Measurements from ENCODE around the gene AIF1.

AIF1 gene

GRCh38 chr6:31586599-31587281, 28.3 kb upstream of the AIF1 start:
- WGBS, 2 donors (ENCODE audit: extremely low coverage in 2 of 2, insufficient read length in 2 of 2, insufficient replicate concordance in 1 of 2): no CpG with 5 or more reads among the region's 9 CpGs
- Histone ChIP-seq H3K14ac (ENCODE audit: low read length) (no peak overlapping the region), H2BK12ac (ENCODE audit: low read length) (no peak overlapping the region), H3K23ac (ENCODE audit: low read depth, low read length, poor library complexity) (peak overlapping the region; percentile 29), H2BK120ac (ENCODE audit: low read depth, low read length) (no peak overlapping the region), H3K9me3 (replicated peaks in 1 of 2; ENCODE audit: control insufficient read depth in 2 of 2, insufficient read depth in 1 of 2, low read depth in 1 of 2, low read length in 2 of 2) (no peaks in the 10 kb centered on the region), H3K4me2 (ENCODE audit: insufficient read depth, low read length, poor library complexity, severe bottlenecking) (no peak overlapping the region), H2BK15ac (ENCODE audit: low read length) (peak overlapping the region; percentile 20), H3K36me3 (replicated peaks in 1 of 2; ENCODE audit: control insufficient read depth in 2 of 2, insufficient read depth in 2 of 2, low read length in 2 of 2) (no peaks in the 10 kb centered on the region), H2AFZ (ENCODE audit: low read length) (no peak overlapping the region), H3K4me3 (ENCODE audit: low read length in 2 of 2) (no peak overlapping the region), H3K27me3 (ENCODE audit: control insufficient read depth in 3 of 3, insufficient read depth in 3 of 3, low read depth in 1 of 3, low read length in 3 of 3) (peaks cover 0 to 16% (median 4%) of the 10 kb centered on the region in 3 experiments), H3K4ac (ENCODE audit: low read length) (no peak overlapping the region), H2BK5ac (ENCODE audit: low read length) (no peak overlapping the region), H4K91ac (ENCODE audit: low read depth, low read length, poor library complexity) (no peak overlapping the region), H3K18ac (ENCODE audit: low read length) (no peak overlapping the region), H3K79me1 (ENCODE audit: low read depth, low read length) (no peaks in the 10 kb centered on the region), H3K9ac (ENCODE audit: low read depth, low read length, poor library complexity) (no peak overlapping the region), H4K8ac (ENCODE audit: low read depth, low read length) (no peak overlapping the region), H2AK5ac (ENCODE audit: low read depth, low read length) (no peak overlapping the region), H3K4me1 (ENCODE audit: control insufficient read depth in 2 of 2, insufficient read depth in 1 of 2, low read depth in 1 of 2, low read length in 2 of 2) (peaks cover 2 to 4% of the 10 kb centered on the region in 2 donors), H3K27ac (replicated peaks; ENCODE audit: low read length) (no peak overlapping the region)
- DNase-seq (ENCODE audit: low spot score): no peak

- Histone ChIP-seq H2BK12ac (ENCODE audit: low read length) (no peak overlapping the region), H2AK5ac (ENCODE audit: low read depth, low read length) (peak overlapping the region; percentile 70), H4K8ac (ENCODE audit: low read depth, low read length) (peak overlapping the region; percentile 43), H3K79me1 (ENCODE audit: low read depth, low read length) (no peaks in the 10 kb centered on the region), H2BK120ac (ENCODE audit: low read depth, low read length) (no peak overlapping the region), H2AFZ (ENCODE audit: low read length) (peak overlapping the region; percentile 82), H3K4me2 (ENCODE audit: insufficient read depth, low read length, poor library complexity, severe bottlenecking) (no peak overlapping the region), H2BK15ac (ENCODE audit: low read length) (peak overlapping the region; percentile 16), H3K14ac (ENCODE audit: low read length) (no peak overlapping the region), H3K27ac (replicated peaks; ENCODE audit: low read length) (no peak overlapping the region), H3K4me1 (ENCODE audit: control insufficient read depth in 2 of 2, insufficient read depth in 1 of 2, low read depth in 1 of 2, low read length in 2 of 2) (peaks cover 2 to 4% of the 10 kb centered on the region in 2 donors), H3K4ac (ENCODE audit: low read length) (no peak overlapping the region), H3K27me3 (ENCODE audit: control insufficient read depth in 3 of 3, insufficient read depth in 3 of 3, low read depth in 1 of 3, low read length in 3 of 3) (peaks cover 0 to 11% (median 0%) of the 10 kb centered on the region in 3 experiments), H2BK5ac (ENCODE audit: low read length) (no peak overlapping the region), H3K4me3 (ENCODE audit: low read length in 2 of 2) (no peak overlapping the region), H4K91ac (ENCODE audit: low read depth, low read length, poor library complexity) (no peak overlapping the region), H3K9ac (ENCODE audit: low read depth, low read length, poor library complexity) (no peak overlapping the region), H3K36me3 (replicated peaks in 1 of 2; ENCODE audit: control insufficient read depth in 2 of 2, insufficient read depth in 2 of 2, low read length in 2 of 2) (no peaks in the 10 kb centered on the region), H3K23ac (ENCODE audit: low read depth, low read length, poor library complexity) (no peak overlapping the region), H3K9me3 (replicated peaks in 1 of 2; ENCODE audit: control insufficient read depth in 2 of 2, insufficient read depth in 1 of 2, low read depth in 1 of 2, low read length in 2 of 2) (no peaks in the 10 kb centered on the region), H3K18ac (ENCODE audit: low read length) (peak overlapping the region; percentile 64)
- DNase-seq (ENCODE audit: low spot score): no peak
- WGBS, 2 donors (ENCODE audit: extremely low coverage in 2 of 2, insufficient read length in 2 of 2, insufficient replicate concordance in 1 of 2): no CpG with 5 or more reads among the region's 12 CpGs
Measured at GRCh38 chr6:31587791-31588777, 26.9 kb upstream of the AIF1 start.

GRCh38 chr6:31588871-31589650, 26.0 kb upstream of the AIF1 start:
- H3K18ac ChIP-seq (ENCODE audit: low read length): no peak overlapping the region
- no CpG with 5 or more reads among the region's 9 CpGs for WGBS, 2 donors (ENCODE audit: extremely low coverage in 2 of 2, insufficient read length in 2 of 2, insufficient replicate concordance in 1 of 2)

More at GRCh38 chr6:31588871-31589650, 26.0 kb upstream of the AIF1 start:
- no peak overlapping the region for H3K4me3 ChIP-seq (ENCODE audit: low read length in 2 of 2)
- peak overlapping the region; percentile 35 for H2AK5ac ChIP-seq (ENCODE audit: low read depth, low read length)
- H3K27me3 ChIP-seq (ENCODE audit: control insufficient read depth in 3 of 3, insufficient read depth in 3 of 3, low read depth in 1 of 3, low read length in 3 of 3): peaks cover 0 to 11% (median 0%) of the 10 kb centered on the region in 3 experiments
- no peak overlapping the region for H3K23ac ChIP-seq (ENCODE audit: low read depth, low read length, poor library complexity)
- H4K91ac ChIP-seq (ENCODE audit: low read depth, low read length, poor library complexity): no peak overlapping the region
- H2AFZ ChIP-seq (ENCODE audit: low read length): peak overlapping the region; percentile 56
- H2BK5ac ChIP-seq (ENCODE audit: low read length): no peak overlapping the region
- no peaks in the 10 kb centered on the region for H3K36me3 ChIP-seq (replicated peaks in 1 of 2; ENCODE audit: control insufficient read depth in 2 of 2, insufficient read depth in 2 of 2, low read length in 2 of 2)
- no peak overlapping the region for H4K8ac ChIP-seq (ENCODE audit: low read depth, low read length)
- H3K4ac ChIP-seq (ENCODE audit: low read length): no peak overlapping the region
- peak overlapping the region; percentile 47 for H3K14ac ChIP-seq (ENCODE audit: low read length)
- DNase-seq (ENCODE audit: low spot score): no peak
- H3K4me2 ChIP-seq (ENCODE audit: insufficient read depth, low read length, poor library complexity, severe bottlenecking): no peak overlapping the region
- H3K79me1 ChIP-seq (ENCODE audit: low read depth, low read length): no peaks in the 10 kb centered on the region
- no peak overlapping the region for H2BK15ac ChIP-seq (ENCODE audit: low read length)
- H2BK120ac ChIP-seq (ENCODE audit: low read depth, low read length): no peak overlapping the region
- peak overlapping the region; percentile 25 for H3K9ac ChIP-seq (ENCODE audit: low read depth, low read length, poor library complexity)
- H3K9me3 ChIP-seq (replicated peaks in 1 of 2; ENCODE audit: control insufficient read depth in 2 of 2, insufficient read depth in 1 of 2, low read depth in 1 of 2, low read length in 2 of 2): no peaks in the 10 kb centered on the region
- H3K4me1 ChIP-seq (ENCODE audit: control insufficient read depth in 2 of 2, insufficient read depth in 1 of 2, low read depth in 1 of 2, low read length in 2 of 2): peaks cover 2 to 4% of the 10 kb centered on the region in 2 donors
- H3K27ac ChIP-seq (replicated peaks; ENCODE audit: low read length): no peak overlapping the region
- no peak overlapping the region for H2BK12ac ChIP-seq (ENCODE audit: low read length)
